GM10248 (cell line): ENCODE results near the gene RGS6.

ENCODE experiments used
- CTCF ChIA-PET: fragments of 300-600 bp; sonication (Branson Sonifier 250); formaldehyde crosslinking; extraction: SDS; loops from one replicate; lab custom pipeline; 2021; ENCODE audit warnings: antibody characterized with exemption; lab: Yijun Ruan, JAX
- POLR2A ChIA-PET: fragments of 350-650 bp; sonication (Branson Sonifier 250); formaldehyde crosslinking; extraction: SDS; loops from one replicate; lab custom pipeline; 2020; ENCODE audit warnings: antibody characterized with exemption; lab: Yijun Ruan, JAX
- DNase-seq: peaks from one replicate; pipeline ENCODE4 v3.0.0; 2012; ENCODE audit errors: extremely low spot score
- CTCF ChIP-seq: IDR thresholded peaks from 2 replicates; pipeline ENCODE4 v1.5.1; 2012; ENCODE audit warnings: mild to moderate bottlenecking, low read depth; ENCODE audit errors: extremely low read depth, missing control alignments, control extremely low read depth

The RGS6 gene

GRCh38 chr14:72237722-72238666 lies 305.8 kb downstream of the RGS6 start:
- CTCF ChIA-PET, result no interaction called here
- DNase-seq, result no peak
- TF ChIP-seq CTCF, result no peak
- POLR2A ChIA-PET, result no interaction called here

- POLR2A ChIA-PET, result no interaction called here
- DNase-seq, result no peak
- CTCF ChIA-PET, result interaction anchor here (1.1 kb wide), 1 partner anchor 10 kb away, joined by 3 read pairs; no protein-coding TSS in a partner anchor
- no peak for TF ChIP-seq CTCF
These were observed 311.4 kb downstream of the RGS6 start for GRCh38 chr14:72243309-72244293.

- CTCF ChIA-PET, result no interaction called here
- DNase-seq, result no peak
- POLR2A ChIA-PET, result no interaction called here
- TF ChIP-seq CTCF, result no peak
These were observed 315.8 kb downstream of the RGS6 start for GRCh38 chr14:72247896-72248465.

GRCh38 chr14:72253503-72253902 lies 321.3 kb downstream of the RGS6 start:
- POLR2A ChIA-PET, result no interaction called here
- no peak for TF ChIP-seq CTCF
- no peak for DNase-seq
- CTCF ChIA-PET, result interaction anchor here (0.8 kb wide), 1 partner anchor 10 kb away, joined by 3 read pairs; no protein-coding TSS in a partner anchor

GRCh38 chr14:72254202-72254936 lies 322.1 kb downstream of the RGS6 start:
- TF ChIP-seq CTCF, result no peak
- POLR2A ChIA-PET, result no interaction called here
- CTCF ChIA-PET, result no interaction called here
- DNase-seq, result no peak
